GM19468 (cell line): ENCODE results near the gene ADD3.

Experiments
- ATAC-seq: cut with Tn5 transposase; IDR thresholded peaks from one replicate; pipeline ENCODE4 v1.9.1; 2021; ENCODE audit warnings: mild to moderate bottlenecking, moderate library complexity, moderate number of reproducible peaks; ENCODE audit not compliant: unreplicated experiment; ENCODE audit errors: extremely low read depth

ADD3 gene

DNA sequence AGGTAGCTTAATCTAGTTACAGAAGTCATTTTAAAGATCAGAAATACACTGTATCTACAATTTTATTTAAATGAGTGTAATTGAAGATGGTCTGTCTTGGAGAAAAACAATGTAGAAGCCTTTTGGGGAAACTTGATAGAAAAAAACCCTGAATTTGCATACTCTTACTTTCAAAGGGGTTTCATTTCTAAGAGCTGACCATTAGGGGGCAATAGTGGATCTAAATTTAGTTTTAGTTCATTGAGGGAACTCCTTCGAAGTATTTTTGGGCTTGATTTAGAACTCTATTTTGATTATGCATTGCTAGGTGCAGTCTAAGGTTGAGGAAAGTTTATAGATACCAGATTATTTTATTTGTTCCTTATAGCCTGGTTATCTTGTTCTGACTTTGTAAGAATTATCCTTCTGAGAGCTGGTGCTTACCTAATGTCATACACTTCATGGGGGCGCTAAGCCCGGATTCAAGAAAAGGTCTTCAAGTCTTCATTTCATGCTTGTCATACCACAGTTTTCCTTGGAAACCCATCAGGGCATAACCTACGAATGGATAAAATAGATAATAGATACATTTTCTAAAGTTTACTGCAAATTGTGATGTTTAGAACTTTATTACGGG lies 130.5 kb downstream of the ADD3 start:
- ATAC-seq: no peak

DNA sequence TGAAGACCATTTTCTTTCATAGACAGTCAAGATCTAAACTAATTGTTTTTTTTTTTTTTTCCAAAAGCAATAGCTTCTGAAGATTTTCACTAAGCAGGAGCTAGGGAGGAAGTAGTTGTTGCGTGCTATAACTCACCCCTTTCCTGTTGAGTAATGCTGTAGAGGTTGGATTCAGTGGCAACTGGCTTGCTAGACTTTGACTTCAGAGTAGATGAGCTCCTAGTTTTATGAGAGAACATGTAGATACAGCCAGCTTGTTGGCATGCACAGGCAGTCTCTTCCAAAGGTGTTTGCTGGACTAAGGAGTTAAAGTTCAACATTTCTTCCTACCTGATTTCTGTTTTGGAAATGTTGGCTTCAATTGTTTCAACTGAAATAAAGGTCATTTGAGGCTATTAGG lies 133.4 kb downstream of the ADD3 start:
- no peak for ATAC-seq

DNA sequence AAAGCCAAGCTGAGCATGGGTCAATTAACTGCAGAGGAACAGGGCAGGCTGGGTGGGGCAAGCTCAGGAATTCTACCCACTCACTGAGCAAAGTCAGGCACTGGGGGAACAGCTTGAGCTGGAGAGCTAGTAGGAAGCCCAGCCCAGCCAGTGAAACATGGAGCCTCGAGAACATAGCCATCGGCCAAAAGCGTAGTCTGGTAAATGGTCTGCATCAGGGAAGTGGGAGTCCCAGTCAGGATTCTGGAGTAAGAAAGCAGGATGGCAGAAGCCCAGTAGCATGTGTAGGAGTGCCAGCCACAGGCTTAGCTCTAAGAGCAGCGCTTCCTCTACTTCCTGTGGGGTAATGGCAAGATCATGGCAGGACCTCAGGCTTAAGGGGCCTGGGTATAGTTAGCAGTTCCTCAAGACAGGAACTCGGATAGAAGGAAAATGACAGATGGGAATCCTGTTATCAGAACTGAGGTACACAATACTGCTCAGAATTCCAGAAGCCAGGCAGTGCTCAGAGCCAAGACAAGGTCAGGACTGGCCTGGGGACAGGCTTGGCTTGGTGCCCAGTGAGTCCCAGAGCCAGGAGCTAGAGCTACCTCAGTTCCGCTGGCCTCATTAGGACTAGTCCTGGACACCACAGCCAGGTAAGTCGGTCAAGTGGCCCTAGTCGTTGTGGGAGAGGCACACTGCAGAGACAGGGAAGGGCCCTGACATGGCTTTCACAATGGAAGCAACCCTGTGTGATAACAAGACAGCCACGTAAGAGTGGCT lies 134.3 kb downstream of the ADD3 start:
- ATAC-seq: no peak

DNA sequence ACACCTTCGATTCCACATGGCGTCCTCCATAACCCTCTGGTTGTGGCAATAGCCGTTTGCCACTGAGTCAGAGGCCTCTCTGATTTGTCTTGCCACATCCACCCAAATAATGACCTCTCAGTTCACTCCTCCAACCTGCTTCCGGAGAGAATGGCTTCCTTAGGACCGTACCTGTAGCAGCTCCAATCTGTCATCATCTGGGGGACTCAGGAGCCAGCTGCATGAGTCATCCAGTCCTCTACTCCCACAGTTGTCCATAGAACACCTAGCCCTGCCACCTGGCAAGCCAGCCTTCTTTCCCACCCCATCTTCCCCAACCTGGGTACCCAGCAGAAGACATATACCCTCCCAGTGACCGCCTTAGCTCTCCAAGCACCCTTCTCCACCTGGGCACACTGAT lies 135.2 kb downstream of the ADD3 start:
- ATAC-seq: no peak

DNA sequence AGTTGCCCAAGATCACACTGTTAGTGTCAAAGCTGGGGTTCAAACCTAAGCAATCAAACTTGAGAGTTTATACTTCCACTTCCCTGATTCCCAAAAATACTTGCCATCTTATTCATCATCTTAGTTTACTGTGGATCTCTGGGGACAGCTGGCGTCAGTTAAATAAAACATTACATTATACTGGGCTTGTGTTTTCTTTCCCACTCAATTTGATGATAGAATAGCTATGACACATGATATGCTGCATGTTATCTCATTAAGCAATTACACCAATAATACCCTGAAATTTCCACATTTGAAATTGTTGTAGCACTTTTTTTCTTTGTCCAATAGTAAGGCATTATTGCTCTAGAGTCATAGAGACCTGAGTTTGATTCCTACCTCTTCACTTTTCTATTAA lies 136.7 kb downstream of the ADD3 start:
- ATAC-seq: no peak

DNA sequence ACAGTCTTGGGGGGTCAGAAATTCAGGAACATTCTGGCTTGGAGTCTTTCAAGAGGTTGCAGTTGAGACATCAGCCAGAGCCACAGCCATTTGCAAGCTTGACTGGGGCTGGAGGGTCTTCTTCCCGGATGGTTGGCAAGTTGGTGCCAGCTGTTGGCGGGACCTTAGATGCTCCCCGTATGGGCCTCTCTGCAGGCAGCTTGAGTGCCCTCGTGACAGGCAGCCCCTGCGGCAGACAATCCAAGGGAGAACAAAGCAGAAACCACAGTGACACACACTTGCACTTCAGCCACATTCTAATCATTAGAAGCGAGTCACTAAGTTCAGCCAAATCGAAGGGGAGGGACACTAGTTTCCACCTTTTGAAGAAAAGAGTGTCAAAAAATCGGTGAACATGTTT lies 140.2 kb downstream of the ADD3 start:
- ATAC-seq: no peak

DNA sequence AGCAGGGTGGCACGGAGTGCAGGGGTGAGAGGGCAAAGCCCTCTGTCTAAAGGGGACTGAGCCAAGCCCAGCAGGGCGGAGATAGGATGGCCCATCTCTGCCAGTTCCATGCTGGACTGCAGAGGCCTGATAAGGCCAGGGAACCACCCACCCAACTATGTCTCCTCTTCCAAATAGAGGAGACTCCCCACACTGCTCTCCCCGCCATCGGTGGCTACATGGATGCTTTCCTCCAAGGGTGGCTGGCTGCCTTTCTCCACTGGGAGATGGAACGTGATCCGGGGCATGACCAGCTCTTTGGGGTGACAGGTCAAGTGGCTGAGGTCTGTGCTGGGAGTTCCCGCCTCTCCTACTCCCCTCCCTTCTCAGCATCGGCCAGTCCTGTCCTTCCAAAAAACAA lies 141.5 kb downstream of the ADD3 start:
- no peak for ATAC-seq

DNA sequence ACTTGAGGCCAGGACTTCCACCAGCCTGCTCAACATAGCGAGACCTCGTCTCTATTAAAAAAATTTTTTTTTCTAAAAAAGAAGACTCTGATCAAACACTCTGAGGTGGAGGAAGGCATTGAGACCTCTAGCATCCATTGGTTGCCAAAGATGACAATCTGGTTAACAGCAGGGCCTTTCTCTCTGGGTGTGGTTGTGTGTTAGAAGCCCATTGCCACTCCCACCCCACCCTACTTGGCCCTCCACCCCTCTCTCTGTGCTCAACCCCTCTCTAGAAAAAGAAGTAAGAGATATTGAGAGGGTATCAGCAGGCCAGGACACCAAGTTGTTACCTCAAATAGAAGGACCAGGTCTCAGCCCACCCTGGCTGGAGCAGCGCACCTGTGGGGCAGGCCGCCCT lies 142.3 kb downstream of the ADD3 start:
- ATAC-seq: no peak

DNA sequence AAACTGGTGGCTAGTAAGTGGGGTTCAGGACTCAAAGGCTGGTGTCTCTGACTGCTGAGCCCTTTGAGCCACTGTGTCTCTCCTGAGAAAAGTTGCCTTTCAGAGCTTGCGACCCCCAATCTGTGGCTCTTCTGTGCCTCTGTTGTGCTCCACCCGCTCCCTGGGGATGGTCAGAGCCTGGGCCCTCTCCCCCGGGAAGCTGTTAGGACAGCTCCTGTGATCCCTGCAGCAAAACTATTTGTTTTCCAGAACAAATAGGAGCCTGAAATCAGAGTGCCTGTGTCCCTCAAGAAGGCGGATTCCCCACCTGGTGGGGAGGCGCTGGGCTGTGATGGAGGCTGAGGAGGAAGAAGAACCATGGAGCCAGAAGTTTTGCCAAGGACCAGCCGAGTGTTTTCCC lies 143.2 kb downstream of the ADD3 start:
- ATAC-seq: no peak

DNA sequence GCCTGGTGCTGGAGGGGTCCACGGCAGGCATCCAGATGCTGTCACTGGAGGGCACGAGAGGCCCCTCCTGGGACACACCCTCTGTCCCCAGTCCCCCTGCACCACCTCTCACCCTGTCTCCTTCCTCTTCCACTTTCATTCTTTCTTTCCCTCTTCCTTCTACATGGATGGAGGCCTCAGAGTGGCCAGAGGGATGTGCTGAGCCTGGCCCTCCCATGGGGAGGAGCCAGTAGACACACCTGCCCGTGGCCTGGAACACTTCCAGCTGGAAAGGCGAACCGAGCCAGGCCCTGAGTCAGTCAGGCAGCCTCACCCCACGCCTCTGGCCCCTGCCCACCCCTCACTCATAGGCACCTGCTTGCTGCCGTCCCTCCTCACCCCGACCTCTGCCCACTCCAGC lies 143.7 kb downstream of the ADD3 start:
- ATAC-seq: no peak

DNA sequence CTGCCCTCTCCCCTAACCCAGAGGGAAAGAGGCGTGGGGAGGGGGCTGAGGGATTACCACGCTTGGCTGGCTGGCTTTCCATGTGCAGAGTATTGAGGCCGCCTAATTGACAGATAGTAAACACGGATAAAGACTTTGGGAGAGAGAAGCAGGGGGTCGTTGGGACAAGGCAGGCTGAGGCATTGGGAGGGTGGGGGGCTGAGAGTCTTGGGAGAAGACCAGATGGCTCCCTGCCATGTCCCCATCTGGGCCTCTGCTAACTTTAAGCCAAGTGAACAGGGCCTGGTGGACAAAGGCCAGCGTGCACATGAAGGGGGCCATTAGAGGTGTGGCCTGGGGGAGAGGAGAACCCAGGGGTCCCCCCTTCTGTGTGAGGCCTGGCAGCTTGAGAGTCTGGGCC lies 144.2 kb downstream of the ADD3 start:
- ATAC-seq: no peak

DNA sequence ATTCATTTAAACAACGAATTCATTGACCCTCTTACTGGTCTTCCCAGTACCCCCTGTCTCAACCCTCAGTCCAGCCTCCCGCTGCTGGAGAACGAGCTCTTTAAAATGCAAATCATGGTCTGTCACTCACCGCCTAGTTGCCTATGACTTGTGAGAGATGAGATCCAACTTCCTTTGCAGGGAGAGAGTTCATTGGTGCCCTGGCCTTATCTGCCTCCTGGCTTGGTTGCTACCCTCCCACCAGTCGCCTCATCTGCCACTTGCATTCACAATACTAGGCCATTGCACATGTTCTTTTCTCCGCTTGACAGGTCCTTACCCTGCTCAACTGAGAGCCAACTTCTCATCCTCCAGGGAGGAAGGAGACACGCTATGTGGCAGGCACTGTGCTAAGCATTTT lies 145.6 kb downstream of the ADD3 start:
- ATAC-seq: no peak

DNA sequence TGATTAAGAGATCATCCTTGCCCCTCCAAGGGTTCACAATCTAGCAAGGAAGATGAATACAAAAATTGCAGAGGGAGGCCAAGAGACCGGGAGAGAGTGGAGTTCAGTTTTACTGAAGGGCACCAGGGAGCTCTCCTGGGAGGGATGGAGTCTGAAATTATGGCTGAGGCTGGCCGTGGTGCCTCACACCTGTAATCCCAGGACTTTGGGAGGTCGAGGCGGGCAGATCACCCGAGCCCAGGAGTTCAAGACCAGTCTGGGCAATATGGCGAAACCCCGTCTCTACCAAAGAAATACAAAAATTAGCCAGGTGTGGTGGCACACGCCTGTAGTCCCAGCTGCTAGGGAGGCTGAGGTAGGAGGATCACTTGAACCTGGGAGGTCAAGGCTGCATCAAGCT lies 148.3 kb downstream of the ADD3 start:
- no peak for ATAC-seq

DNA sequence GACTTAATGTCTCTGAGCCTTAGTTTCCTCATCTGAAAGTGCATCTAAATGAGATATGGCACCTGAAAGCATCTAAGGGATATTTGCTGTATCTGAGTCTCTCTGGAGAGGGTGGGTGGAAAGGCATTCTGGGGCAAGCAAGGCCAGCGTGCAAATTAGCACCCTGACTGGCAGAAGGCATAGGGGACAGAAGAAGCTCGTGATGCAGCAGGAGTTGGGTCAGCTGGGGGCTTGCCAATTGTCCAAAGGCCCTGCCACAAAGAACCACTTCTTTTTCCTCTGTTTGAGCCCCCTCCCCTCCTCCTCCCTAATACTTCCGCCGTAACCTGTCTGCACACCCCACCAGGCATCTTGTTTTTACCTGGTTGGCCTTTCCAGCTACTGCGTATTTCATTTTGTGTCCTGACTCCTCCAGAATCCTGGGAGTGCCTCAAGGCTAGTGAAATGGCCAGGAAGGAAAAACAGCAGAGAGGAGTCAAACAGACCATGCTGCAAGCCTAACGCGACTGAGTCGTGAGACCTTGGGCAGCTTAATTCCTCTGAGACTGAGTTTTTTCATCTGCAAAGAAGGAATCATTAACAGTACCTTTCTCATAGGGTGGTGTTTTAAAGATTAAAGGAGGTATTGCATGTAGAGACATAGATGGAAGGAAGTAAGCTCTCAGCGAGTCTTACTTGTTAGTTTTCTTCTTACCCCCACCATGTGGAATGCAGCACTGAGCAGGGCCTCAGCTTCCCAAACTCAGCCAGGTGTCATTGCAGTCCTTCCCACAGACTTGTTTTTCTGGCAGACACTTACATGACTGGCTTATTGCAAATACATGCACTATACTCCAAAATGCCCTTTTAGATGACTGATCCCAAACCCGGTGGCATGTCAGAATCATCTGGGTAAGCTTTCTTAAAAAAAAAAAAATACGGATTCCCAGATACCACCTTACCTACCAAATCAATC lies 150.5 kb downstream of the ADD3 start:
- ATAC-seq: no peak

DNA sequence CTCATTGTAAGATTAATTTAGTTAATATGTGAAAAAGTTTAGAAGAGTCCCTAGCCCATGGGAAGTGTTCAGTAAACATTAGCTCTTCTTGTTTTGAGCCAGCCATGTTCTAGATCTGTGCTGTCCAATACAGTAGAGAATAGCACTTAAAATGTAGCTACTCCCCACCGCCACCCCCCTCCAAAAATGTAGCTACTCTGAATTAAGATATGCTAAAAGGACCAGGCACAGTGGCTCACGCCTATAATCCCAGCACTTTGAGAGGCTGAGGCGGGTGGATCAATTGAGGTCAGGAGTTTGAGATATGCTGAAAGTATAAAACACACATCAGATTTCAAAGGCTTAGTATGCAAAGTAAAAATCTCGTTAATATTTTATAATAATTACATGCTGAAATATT lies 152.3 kb downstream of the ADD3 start:
- no peak for ATAC-seq

DNA sequence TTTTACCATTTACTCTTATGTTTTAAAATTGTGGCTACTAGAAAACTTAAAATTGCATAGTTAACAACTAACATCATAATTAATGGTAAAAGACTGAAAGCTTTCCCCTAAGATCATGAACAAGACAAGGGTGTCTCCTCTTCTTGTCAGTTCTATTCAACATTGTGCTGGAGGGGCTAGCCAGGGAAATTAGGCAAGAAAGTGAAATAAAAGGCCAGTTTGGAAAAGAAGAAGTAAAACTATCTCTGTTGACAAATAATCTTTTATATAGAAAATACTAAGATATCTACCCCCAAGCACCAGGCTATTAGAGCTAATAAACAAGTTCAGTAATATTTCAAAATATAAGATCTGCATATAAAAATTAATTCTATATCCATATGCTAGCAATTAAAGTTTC lies 152.7 kb downstream of the ADD3 start:
- no peak for ATAC-seq

DNA sequence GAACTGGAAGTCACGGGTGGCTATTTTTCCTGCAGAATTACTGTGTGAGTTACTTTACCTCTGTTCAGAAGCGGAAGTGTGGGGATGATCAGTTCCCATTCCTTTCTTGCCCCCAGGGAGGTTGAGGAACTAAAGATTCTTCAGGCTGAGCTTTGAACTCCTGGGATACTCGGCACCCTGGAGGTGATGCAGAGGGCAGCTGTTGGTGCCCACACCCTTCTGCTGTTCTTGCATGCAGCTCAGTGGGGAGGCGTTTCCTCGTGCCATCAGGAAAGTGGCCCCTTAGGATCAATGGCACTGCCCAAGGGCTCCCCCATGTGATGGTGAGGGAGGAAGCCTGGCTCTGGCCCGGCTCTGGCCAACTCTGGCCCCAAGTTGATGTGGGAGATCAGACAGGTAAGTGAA lies 155.0 kb downstream of the ADD3 start:
- ATAC-seq: no peak

DNA sequence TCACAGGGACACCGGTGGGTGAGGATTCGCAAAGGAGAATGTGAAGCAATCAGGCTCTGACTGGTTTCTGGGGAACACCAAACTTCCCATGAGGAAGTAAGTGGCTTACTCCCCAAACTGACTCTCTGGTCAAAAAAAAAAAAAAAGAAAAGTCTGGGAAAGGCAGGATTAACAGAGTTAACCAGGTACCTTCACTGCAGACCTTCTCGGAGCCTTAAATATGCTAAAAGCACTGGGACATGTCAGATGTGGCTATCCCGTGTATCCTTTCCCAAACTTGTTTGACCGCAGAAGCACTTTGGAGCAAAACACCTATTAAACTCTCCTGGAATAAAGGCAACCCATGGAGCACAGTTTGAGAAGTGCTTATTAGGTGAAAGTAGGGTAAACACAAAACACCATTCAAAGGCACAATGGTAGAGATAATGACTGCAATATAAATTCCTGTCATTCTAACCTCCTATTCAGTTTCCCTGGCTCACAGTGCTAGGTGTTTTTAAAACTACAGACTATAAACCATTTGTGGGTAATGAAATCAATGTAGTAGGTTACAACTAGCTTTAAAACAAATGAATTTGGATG lies 155.5 kb downstream of the ADD3 start:
- no peak for ATAC-seq

DNA sequence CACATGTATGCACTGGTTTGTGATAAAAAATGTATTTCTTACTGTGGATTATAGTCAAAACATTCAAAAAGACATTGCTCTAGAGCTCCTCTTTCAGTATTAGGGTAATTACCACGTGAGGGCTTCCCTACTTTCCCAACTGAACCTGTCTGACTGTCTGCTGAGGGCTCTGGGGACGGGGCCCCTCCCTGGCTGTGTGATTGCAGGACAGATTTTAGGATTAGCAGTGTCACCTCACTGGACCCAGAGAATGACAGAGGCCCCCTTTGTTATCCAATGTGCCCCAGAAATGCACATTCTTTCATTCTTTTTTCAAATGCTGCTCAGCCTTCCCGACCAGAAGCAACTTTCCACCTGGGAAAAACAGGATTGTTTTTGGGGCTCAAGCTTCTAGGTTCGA lies 156.1 kb downstream of the ADD3 start:
- no peak for ATAC-seq

DNA sequence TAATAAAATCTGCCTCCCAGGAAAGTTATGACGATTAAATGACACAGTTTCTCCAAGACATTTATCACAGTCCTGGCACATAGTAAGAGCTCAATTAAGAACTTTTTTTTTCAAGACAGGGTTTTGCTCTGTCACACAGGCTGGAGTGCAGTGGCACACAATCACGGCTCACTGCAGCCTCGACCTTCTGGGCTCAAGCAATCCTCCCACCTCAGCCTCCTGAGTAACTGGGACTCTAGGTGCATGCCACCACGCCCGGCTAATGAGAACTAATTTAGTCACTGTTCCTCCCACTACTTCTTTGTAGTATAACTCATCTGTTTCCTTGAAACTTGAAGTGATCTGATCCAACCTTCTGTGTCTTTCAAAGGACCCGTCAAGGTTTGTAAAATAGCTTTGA lies 157.5 kb downstream of the ADD3 start:
- ATAC-seq: no peak

DNA sequence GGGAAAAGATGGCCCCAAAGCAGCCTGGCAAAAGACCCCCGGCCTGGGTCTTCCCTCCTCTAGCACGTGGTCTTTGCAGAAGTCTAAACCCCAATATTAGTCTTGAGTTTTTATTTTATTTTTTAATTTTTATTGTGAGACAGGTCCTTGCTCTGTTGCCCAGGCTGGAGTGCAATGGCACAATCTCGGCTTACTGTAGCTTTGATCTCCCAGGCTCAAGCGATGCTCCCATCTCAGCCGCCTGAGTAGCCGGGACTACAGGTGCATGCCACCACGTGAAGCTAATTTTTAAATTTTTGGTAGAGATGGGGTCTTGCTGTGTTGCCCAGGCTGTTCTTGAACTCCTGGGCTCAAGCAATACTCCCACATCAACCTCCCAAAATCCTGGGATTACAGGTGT lies 159.4 kb downstream of the ADD3 start:
- ATAC-seq: no peak
